SU-DHL-6 (cell line): ENCODE measurements around the gene C3orf70.

Experiments used
- EZH2phosphoT487 ChIP-seq: fragments of 200-600 bp; sonication (generic), shearing (Covaris generic); conservative IDR thresholded peaks from 2 replicates; pipeline ENCODE4 v1.6.1; 2018; ENCODE audit warnings: mild to moderate bottlenecking, antibody characterized with exemption, low read length, moderate library complexity, mixed read lengths
- TF ChIP-seq, protein P1 (sequence below): fragments of 200-600 bp; sonication (generic); IDR thresholded peaks from one replicate; pipeline ENCODE4 v1.5.1; 2017; ENCODE audit warnings: antibody characterized with exemption, mild to moderate bottlenecking, low read length, moderate library complexity; ENCODE audit not compliant: insufficient read depth, poor library complexity, severe bottlenecking

DNA sequence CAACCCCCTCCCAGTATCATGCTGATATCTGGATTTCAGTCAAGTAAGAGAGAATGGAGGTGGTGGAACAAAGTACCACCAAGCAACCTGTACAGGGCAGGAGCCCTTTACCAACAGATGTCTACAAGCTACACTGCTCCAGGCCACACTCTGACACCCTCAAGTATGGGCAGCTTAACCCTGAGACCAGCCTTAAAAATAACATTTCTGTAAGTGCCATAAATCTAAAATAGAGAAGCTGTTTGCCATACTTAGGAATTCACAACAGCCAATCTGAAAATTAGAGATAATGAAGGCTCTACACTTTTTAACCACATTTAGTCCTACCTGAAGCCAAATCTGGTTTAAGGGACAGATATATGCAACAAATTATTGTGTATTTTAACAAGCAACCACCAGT, 59.7 kb downstream of the C3orf70 start:
- TF ChIP-seq, protein P1, sequence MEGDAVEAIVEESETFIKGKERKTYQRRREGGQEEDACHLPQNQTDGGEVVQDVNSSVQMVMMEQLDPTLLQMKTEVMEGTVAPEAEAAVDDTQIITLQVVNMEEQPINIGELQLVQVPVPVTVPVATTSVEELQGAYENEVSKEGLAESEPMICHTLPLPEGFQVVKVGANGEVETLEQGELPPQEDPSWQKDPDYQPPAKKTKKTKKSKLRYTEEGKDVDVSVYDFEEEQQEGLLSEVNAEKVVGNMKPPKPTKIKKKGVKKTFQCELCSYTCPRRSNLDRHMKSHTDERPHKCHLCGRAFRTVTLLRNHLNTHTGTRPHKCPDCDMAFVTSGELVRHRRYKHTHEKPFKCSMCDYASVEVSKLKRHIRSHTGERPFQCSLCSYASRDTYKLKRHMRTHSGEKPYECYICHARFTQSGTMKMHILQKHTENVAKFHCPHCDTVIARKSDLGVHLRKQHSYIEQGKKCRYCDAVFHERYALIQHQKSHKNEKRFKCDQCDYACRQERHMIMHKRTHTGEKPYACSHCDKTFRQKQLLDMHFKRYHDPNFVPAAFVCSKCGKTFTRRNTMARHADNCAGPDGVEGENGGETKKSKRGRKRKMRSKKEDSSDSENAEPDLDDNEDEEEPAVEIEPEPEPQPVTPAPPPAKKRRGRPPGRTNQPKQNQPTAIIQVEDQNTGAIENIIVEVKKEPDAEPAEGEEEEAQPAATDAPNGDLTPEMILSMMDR = no peak
- no peak for TF ChIP-seq EZH2phosphoT487
